ENCODE results near the gene TGFB1I1.
A peak's percentile ranks its signal among the peaks of the same experiment; 100 is the strongest.

The TGFB1I1 gene

DNA sequence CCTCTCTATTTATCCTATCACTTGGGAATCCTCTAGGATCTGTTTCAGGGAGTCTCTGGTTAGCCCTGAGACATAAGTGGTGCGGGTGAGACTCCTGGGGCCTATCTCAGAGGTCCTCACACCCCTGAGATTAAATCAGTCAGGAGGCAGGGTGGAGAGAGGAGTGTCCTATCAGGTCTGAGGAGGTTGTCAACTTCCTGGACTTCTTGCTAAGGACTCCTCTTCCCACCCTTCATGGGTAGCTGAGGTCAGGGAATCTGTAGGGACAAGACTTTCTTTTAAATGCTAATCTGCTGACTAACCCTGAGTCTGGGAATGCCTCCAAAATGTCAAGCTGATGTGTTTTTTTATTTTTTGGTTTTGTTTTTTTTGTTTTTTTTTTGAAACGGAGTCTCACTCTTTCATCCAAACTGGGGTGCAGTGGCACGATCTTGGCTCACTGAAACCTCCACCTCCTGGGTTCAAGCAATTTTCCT lies 19.3 kb upstream of the TGFB1I1 start:
- peak; percentile 91 for DNase-seq (ENCODE audit: low read depth)

- DNase-seq (ENCODE audit: low read depth) = no peak
These were observed 18.4 kb upstream of the TGFB1I1 start for GRCh38 chr16:31453255-31454204.

GRCh38 chr16:31455601-31456314 lies 16.2 kb upstream of the TGFB1I1 start:
- DNase-seq (ENCODE audit: low read depth) = no peak

DNA sequence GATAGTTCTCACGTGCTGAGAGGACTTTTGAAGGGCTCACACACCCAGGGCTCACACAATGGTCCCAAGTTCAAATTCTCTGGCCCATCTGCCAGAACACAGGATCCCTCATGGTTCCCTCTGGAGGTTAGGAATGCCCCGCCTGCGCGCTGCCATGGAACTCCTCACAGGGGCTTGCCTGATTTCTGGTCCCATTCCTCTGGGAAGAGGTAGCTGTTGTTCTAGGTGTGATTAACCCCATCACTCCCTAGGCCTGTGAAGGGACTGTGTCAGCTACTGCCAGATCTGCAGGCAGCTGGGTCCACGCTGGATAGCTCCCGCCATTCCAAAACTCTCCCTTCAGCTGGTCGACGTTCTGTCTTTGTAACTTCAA lies 15.0 kb upstream of the TGFB1I1 start:
- DNase-seq (ENCODE audit: low read depth) = no peak

DNA sequence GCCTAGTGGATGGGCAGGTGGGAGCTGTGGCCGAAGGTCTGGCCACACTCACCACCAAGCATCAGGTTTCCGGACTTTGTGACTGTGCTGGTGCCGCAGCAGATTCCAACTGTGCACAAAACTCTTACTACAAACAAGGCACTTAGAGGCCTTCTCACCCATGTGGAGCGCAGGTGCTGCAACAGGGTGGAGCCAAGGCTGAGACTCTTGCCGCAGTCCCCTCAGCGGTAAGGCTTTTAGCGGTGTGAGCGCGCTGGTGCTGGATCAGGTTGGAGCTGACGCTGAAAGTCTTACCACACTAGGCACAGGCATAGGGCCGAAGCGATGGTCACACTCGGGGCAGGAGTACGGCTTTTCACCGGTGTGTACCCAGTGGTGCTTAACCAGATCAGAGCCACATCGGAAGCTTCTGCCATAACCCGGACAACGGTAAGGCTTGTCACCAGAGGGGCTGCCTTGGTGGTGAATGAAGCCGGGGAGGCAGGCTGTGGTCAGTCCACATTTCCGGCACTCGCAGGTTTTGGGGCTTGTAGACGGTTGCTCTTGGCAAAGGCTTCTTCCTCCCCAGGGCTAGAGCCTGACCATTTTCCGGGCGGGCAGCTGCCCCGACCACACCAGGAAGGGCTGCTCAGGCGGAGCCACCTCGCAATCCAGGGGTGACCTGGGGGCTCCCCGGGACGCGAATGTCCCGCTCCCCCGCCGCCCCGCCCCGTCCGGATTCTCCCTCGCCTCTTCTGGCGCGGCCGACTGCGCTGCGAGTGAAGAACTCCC lies 13.7 kb upstream of the TGFB1I1 start:
- DNase-seq (ENCODE audit: low read depth) = no peak

DNA sequence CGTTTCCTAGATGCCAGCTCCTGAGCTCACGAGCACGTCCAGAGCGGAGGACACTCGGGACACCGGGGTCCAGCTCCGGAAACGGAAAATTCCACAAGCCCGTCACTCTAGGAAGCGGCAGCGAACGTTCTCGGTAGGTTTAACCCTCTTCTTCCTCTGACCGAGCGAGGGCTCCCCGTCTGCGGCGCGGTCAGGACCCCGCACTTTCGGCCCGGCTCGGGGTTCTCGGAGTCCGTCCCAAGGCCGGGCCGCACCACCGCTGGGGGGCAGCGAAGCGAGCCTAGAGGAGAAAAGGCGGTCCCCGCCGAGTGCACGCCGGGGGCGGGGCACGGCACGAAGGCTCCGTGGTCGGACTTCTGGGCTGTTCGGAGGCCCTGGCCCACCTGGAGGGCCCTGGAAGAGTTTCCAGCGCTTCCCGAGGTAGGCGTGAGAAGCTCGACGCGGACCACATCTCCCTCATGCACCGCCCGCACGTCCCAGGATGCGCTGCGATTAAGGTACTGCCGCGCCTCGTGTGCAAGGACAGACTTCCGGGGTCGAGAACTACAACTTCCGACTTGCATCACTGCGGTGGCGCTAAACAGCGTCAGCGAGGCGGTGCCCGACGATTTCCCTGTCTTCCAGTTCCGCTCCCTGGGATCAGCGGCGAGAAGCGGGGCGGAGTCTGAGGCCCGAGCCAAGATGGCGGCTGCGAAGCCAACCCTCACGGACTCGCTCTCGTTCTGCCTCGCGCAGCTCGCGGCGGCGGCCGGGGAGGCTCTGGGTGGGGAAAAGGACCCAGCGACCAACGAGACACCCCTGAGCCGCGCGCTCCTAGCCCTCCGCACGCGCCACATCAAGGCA lies 12.9 kb upstream of the TGFB1I1 start, which contains the start of gene ARMC5:
TSS of gene ARMC5 (plus strand) at position 658 of the 843 bp plus-strand sequence. CDS start at position 682, 24 bp downstream.
- DNase-seq (ENCODE audit: low read depth) = peak; percentile 82

DNA sequence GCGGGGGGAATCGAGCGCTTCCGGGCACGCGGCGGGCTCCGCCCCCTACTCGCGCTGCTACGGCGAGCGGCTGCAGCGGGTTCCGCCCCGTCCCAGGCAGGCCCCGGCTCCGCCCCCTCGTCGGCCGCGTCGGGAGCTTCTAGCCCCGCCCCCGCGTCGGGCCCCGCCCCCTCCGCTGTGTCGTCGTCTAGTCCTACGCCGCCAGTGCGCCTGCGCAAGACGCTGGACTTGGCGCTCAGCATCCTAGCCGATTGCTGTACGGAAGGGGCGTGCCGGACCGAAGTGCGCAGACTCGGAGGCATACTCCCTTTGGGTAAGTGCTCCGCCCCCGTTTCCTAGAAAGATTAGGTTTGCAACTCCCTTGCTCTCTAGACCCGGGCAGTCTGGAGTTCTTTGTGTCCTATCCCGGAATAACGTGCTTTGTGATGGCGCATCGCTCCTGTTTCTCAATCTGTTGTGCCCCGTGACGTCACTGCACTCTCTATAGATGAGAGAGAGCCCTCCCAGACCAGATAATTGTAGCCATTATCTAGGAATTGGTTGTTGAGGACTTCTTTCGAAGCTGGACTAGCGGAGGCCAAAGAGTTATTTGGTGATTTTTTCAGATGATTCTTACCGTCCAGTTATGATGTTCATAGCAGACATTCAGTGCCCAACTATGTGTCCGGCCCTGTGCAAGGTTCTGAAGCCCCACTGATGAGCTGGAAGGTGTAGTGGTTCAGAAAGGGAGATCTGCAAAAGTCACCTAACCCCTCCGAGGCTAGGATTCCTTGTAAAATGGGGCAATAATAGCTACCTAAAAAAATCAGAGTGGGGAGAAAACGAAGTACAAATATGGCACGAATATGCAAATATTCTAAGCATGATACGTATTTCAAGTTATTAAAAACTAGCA lies 12.0 kb upstream of the TGFB1I1 start:
- DNase-seq (ENCODE audit: low read depth) = peak; percentile 90

DNA sequence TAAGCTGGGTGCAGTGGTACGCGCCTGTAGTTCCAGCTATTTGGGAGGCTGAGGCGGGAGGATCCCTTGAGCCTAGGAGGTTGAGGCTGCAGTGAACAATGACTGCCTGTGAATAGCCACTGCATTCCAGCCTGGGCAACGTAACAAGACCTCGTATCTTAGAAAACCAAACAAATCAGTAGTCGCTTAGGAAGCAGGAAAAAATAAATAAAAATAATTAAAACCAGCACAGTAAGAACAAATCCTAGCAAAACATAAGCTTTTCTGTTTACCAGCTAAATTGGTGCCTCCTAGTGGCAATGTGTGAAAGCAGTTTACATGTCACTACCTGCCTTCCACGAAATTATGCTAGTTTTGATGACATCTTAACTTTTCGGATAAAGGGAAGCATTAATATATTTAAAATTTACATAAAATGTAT lies 11.4 kb upstream of the TGFB1I1 start:
- peak; percentile 63 for DNase-seq (ENCODE audit: low read depth)

DNA sequence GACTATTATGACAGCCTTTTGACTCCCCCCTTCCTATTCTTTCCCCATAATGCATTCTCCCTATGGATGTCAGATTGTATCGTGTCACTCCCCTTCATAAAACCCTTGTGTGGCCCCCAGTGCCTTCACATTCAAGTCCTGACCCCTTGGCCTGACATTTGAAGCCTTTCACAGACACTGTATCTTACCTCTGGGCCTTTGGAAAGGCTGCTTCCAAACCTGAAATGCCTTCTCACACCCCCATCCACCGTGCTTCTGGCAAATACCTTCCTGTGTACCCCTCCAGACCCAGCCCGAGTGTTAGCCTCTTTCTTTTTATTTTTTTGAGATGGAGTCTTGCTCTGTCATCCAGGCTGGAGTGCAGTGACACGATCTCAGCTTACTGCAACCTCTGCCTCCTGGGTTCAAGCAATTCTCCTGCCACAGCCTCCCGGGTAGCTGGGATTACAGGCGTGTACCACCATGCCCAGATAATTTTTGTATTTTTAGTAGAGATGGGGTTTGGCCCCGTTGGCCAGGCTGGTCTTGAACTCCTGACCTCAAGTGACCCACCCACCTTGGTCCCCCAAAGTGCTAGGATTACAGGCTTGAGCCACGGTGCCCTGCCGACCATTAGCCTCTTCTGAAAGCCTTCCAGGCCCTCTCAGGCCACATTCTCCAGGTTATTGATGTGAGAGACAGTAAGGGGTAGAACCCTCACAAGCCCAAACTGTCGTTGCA lies 10.6 kb upstream of the TGFB1I1 start:
- no peak for DNase-seq (ENCODE audit: low read depth)

DNA sequence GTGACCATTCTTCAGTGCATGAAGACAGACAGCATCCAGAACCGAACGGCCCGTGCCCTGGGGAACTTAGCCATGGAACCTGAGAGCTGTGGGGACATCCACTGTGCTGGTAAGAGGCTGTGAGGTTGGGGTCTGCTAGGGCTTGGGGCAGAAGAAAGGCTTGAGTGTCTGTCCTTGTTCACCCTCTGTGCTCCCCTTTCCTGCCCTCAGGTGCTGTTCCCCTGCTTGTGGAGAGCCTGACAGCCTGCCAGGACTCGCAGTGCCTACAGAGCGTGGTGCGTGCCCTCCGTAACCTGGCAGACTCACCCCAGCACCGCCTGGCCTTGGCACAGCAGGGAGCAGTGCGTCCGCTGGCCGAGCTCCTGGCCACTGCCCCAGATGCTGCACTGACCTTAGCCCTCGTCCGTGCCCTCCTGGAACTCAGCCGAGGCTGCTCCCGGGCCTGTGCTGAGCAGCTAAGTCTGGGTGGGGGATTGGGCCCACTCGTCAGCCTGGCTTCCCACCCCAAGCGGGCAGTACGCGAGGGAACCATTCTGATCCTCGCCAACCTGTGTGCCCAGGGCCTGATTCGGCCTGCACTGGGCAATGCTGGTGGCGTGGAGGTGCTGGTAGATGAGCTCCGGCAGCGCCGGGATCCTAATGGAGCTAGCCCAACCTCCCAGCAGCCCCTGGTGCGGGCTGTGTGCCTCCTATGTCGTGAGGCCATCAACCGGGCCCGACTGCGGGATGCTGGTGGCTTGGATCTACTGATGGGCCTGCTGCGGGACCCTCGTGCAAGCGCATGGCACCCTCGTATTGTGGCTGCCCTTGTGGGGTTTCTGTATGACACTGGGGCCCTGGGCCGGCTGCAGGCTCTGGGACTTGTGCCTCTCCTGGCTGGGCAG lies 9.8 kb upstream of the TGFB1I1 start:
- no peak for DNase-seq (ENCODE audit: low read depth)

DNA sequence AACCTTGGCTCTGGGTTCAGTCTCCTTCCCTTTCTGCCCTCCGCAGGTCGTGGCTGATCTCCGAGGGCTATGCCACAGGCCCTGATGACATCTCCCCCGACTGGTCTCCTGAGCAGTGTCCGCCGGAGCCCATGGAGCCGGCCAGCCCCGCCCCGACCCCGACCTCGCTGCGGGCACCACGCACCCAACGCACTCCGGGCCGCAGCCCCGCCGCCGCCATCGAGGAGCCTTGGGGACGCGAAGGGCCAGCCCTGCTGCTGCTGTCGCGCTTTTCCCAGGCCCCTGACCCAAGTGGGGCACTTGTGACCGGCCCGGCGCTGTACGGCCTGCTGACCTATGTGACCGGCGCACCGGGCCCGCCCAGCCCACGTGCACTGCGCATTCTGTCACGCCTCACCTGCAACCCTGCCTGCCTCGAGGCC lies 7.6 kb upstream of the TGFB1I1 start:
- DNase-seq (ENCODE audit: low read depth) = no peak

DNA sequence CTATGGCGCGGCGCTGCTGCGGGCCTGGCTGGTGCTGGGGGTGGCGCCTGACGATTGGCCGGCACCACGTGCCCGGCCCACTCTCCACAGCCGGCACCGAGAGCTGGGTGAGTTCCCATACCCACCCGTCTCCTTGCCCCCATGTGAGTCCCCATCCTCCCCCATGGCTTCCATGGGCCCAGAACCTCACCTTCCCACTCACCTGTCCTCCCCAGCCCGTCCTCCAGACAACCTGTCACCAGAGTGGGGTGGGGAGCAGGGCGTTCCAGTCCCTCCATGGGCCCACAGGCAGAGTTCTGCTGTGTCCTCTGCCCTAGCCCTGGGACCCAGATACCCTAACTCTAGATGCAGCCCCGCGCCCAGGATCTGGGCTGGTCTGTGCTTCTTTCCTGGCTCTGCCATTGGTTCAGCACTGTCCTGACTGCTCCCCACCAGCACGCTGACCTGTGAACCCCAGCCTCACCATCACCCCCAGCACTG lies 7.1 kb upstream of the TGFB1I1 start:
- no peak for DNase-seq (ENCODE audit: low read depth)

DNA sequence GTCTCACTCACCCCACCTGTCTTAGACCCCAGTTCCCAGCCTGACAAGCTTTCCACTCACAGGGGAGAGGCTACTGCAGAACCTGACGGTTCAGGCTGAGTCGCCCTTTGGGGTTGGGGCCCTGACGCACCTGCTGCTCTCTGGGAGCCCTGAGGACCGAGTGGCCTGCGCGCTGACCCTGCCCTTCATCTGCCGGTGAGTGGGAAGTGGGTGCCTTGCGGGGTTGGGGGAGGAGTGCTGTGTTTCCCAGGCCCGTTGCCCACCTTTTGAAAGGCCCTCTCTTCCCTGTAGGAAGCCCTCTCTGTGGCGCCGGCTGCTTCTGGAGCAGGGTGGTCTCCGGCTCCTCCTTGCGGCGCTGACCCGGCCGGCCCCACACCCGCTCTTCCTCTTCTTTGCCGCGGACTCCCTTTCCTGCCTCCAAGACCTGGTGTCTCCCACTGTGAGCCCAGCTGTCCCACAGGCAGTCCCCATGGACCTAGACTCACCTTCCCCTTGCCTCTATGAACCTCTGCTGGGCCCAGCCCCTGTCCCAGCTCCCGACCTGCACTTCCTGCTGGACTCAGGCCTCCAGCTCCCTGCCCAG lies 6.1 kb upstream of the TGFB1I1 start:
- DNase-seq (ENCODE audit: low read depth) = no peak

GRCh38 chr16:31466381-31466841 lies 5.5 kb upstream of the TGFB1I1 start:
- DNase-seq (ENCODE audit: low read depth) = no peak

DNA sequence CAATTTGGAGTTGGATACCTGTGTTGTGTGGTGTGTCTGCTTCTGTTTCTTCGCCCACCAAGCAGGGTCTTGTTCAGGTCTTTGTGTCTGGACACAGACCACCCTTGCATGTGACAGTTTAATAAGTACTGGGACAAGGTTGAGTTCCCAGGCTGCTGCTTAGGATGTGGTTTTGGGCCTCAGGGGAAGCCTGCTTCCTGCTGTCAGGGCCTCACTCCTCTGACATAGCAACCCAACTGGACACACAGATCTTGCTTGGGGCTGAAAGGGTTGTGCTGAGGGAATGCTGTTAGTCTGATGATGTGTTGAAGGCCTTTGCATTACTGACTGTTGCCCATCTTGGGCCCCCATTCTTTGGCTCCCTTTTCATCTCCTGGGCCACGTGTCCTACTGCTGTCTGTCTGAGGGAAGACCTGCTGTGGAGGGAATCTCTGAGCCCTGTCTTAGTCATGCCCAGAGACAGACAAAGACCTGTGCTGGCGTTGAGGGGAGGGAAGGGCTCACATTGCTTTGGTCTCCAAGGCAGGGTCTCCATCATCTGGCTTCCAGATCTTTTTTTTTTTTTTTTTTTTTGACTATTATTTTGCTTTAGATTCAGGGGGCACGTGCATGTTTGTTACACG lies 4.7 kb upstream of the TGFB1I1 start:
- DNase-seq (ENCODE audit: low read depth) = no peak

GRCh38 chr16:31467858-31468257 lies 4.1 kb upstream of the TGFB1I1 start:
- no peak for DNase-seq (ENCODE audit: low read depth)

GRCh38 chr16:31470615-31471014 lies 1.3 kb upstream of the TGFB1I1 start:
- DNase-seq (ENCODE audit: low read depth) = no peak
